Hematopoietic multipotent progenitor cell treated with erythropoietin and hydrocortisone succinate and interleukin-3 and kit ligand, for 15 days (in vitro differentiated cells): ENCODE data around the gene ABI1.

Experiments
- DNase-seq: peaks from one replicate; pipeline ENCODE4 v3.0.0-alpha.2; 2015; ENCODE audit warnings: low spot score

Gene ABI1

DNA sequence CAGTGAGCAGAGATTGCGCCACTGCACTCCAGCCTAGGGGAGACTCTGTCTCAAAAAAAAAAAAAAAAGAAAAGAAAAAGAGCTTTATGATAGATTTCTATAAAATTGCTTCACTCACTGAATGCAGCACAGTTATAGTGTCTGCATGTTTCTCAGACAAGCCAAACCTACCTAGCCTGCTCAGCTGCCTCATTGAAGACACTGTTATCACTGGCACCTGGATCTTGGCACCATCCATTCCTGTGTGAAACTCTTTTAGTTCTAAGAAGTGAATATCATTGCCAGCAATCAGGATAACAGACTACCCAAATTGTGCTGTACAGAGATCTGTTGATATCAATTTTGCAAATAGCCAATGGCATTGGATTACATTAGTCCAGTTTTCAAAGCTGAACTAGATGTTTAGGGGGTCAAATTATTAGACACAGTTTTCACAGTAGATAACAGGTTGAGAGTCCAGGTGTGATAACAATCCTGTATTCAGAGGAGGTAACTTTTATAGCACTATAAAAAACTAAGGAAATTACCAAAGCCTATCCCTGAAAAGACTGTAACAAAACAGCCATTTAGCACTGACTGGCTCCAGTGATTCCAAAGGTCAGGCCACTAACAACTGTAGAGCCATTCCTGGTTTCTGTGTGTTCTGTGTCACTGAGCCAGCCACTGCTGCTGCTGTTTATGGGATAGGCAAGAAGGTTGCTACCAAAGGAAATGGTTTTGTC is 146.2 kb downstream of the ABI1 start:
- DNase-seq, result no peak

DNA sequence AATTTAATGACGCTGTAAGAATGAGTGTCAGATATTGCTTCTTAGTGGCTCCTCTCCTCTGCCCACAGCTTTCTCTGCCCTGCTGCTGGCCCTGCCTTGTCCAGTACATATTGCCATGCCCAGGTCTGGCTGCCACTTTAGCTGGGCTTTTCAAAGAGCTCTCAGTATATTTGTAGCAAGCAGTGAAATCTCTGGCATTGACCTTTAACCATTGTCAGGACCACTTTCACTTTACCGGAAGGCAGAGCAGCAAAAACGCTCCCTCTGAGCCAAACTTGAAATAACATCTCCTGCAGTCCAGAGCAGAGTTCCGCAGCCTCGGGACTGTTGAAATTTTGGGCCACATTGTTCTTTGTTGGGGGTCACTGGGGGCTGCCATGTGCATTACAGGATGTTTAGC is 149.4 kb downstream of the ABI1 start:
- no peak for DNase-seq

DNA sequence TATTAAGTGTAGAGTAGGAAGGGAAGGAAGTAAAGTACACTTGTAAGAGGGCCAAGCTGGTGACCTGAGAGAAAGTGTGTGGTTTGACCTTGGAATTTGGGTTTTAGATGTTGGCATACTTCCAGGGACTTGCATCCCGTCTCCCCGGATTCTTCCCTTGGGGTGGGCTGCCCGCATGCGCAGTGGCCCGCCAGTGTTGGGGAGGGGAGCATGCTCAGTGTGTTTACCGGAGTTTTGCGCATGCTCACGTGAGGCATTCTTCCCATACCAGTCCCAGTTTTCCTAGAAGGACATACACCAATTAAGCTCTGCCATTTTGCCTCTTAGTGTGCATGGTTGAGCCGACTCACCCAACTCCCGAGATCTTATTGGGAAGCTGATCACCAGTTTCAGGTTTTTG is 153.8 kb downstream of the ABI1 start:
- DNase-seq, result no peak

DNA sequence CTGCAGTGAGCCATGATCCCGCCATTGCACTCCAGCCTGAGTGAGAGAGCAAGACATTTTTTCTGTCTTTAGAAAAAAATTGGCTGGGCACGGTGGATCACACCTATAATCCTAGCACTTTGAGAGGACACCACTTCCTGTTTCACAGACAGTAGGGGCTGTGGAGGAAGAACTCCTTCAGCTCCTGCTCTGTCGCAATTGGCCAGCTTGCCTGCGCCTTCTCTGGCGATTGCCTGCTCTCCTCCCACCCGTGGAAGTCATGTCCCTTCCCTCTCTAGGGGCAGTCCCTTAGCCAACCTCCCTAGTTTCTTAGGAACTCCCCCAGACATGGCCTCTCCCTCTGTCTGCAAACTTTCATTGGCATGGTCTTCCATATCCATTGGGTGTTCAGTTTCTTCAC is 154.6 kb downstream of the ABI1 start:
- no peak for DNase-seq

DNA sequence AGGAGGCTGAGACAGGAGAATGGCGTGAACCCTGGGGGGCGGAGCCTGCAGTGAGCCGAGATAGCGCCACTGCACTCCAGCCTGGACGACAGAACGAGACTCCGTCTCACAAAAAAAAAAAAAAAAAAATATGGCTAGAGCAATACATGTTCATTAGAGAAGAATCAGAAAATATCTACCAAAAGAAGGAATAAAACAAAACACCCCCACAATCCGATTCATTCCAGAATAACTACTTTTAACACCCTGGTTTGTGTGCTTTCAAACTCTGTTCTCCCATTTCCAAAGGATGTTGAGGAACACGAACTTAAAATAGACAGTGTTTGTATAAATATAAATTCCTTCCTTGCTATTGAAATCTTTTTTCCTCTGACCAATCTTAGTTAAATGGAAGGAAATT is 156.8 kb downstream of the ABI1 start:
- DNase-seq, result no peak

DNA sequence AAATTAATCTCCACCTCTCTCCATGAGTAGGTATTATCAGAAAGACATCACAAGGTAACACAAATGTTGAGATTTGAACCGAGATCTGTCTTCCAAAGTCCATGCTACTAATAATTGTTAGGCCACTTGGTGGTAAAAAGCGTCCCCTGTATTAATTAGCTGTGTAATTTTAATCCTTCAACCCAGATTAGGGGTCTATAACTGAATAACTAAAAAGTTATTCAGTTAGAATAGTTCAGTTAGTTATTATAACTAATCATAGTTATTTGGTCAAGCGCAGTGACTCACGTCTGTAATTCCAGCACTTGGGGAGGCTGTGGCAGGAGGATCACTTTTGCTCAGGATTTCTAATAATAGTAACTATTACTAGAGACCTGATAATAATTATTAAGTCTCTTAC is 157.7 kb downstream of the ABI1 start:
- DNase-seq, result no peak

DNA sequence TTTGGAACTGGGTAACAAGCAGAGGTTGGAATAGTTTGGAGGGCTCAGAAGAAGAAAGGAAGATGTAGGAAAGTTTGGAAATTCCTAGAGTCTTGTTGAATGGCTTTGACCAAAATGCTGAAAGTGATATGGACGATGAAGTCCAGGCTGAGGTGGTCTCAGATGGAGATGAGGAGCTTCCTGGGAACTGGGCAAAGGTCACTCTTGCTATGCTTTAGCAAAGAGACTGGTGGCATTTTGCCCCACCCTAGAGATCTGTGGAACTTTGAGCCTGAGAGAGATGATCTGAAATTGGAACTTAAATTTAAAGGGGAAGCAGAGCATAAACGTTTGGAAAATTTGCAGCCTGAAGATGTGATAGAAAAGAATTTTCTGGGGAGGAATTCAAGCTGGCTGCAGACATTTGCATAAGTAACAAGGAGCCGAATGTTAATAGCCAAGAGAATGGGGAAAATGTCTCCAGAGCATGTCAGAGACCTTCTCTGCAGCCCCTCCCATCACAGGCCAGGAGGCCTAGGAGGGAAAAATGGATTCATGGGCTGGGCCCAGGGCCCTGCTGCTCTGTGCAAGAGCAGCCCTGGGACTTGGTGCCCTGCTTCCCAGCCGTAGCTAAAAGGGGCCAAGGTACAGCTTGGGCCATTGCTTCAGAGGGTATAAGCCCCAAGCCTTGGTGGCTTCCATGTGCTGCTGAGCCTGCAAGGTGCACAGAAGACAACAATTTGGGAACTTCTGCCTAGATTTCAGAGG is 159.7 kb downstream of the ABI1 start:
- no peak for DNase-seq

DNA sequence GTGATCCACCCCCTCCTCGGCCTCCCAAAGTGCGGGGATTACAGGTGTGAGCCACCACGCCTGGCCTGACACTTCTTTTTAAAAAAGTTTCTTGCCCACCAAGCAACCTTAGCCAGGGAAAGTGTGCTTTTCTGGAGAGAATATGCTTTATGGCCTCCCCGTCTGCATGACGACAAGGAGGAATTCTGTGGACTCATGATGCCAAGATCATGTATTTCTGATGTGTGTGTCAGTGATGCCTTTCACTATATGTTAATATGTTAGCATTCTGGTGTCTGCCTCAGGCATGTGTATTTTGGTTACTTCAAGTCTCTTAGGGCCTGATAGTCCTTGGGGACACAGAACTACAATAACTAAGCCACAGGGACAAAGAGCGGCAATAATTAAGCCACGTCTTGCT is 161.1 kb downstream of the ABI1 start:
- no peak for DNase-seq

DNA sequence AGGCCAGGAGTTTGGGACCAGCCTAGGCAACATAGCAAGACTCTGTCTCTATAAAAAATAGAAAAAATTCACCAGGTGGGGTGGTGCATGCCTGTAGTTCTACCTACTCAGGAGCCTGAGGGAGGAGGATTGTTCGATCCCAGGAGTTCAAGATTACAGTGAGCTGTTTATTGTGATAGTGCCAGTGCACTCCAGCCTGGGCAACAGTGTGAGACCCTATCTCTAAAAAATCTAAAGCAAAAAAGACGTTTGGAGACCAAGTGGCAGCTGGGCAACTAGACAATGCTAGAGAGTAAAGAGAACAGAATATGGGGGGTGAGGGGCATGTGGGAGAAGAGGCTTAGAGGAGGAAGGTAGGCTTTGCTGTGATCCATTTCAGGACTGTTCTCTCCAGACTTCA is 161.8 kb downstream of the ABI1 start:
- no peak for DNase-seq

DNA sequence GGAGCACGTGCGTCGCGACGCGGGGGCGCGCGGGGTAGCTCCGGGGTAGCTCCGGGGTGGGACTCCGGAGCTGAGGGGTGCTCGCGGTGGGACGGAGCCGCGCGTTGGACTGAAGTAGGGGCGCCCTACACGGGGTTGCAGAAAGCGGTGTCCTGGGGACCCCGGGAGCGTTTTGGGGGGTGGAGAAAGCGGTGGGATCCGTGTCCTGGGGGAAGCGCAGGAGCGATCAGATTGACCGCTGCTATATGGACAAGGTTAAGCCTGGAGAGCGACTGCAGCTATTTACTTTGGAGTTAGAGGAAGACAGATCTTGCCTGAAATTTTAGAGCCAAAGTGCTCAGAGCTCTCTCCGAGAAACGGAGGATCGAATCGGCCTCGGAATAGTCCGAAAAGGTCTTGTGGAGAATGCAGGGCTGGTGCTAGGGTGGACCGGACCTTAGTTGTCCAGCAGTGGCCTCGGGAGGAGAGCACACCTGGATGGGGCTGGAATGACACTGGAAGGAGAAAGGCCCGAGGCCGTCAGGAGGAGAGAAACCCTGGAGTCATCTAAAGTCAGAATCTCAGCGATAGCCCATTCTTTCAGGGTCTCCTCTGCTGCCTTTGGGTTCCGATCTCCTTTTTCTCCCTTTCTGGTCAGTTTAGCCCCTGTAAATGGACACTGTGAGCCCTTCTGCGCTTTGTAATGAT is 162.7 kb downstream of the ABI1 start:
- no peak for DNase-seq

DNA sequence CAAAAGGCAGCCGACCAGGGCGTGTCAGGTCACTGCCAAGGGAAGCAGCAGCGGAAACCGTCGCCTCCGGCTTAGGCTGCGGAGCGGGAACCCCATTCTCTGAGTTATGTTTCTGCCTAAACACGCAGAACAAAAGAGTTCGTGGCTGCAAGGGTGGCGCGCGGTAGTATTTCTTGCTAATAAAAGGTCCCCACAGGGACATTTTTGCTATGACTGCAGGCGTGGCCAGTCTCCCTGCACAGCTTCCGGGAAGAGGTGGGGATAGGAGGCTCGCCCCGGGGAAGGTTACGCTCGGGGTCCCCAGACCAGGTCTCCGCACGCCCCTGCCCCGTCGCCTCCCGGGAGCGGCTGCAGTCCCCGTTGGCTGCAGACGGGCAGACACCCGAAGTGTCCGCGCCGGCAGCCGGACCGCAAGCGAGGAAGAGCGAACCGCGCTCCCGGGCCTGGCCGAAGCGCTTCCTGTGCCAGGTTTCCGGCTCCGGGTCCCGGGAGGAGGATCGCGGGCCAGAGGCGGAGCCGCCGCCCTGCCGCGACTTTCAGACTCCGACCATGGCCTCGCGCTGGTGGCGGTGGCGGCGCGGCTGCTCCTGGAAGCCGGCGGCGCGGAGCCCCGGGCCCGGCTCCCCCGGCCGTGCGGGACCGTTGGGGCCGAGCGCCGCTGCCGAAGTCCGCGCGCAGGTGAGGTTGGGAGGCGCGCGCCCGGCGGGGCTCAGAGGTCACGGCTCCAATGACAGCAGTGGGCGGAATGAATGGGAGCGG is 163.4 kb downstream of the ABI1 start, which contains the start of gene PDSS1:
TSS of gene PDSS1 (plus strand) at position 539 of the 759 bp plus-strand sequence. CDS start at position 550, 11 bp downstream.
- DNase-seq, result peak; percentile 48

DNA sequence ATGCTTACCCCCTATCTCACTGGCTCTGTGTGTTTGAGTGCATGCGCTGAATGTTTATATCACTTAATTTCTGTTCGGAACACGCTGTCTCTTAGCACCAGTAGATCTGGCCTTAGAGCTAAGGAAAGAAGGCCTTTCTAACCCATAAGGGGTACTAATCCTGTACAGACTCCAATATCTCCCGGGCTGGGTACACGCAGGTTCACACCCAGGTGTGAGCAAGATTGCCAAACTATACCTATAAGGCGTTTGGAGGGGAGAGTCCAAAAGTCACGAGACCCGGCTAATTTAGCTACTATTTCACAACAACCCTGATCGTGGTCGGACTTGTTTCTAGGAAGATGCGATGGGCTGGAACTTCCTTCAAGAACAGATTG is 164.0 kb downstream of the ABI1 start:
- DNase-seq, result no peak
